ENCODE data around the gene SNX1. TPM values are rescaled to one million over a fixed set of nuclear protein-coding genes. Genes with fewer than 3 reads are reported as not detected.

The SNX1 gene
- total and polyA plus RNA-seq, 2 of the 8 experiments (the other 6 are each of a cell fraction or from before 2014, with no cell fraction given): 27.9 to 59.8 TPM

- 90% methylated on average over 8 of the region's 8 CpGs; no CpG with 5 or more reads in 1 of the 2 experiments for WGBS, 2 experiments (ENCODE audit: extremely low coverage in 1 of 2, insufficient coverage in 1 of 2, insufficient read length in 1 of 2, insufficient replicate concordance in 2 of 2, low coverage in 1 of 2, low lambda C conversion rate in 2 of 2, missing lambda C conversion rate in 1 of 2)
- ChIA-PET POLR2A (ENCODE audit: partially characterized antibody) (interaction anchor here (1.2 kb wide), 1 partner anchor 10 kb away, joined by 6 read pairs; no protein-coding TSS in a partner anchor), CTCF (ENCODE audit: partially characterized antibody) (interaction anchor here (0.5 to 5.8 kb wide), 18 partner anchors 10 to 607 kb away, joined by 3 to 62 read pairs (median 3); partner anchors contain the start of gene DAPK2)
Observed at GRCh38 chr15:64070965-64071851, 24.6 kb upstream of the SNX1 start.

More at GRCh38 chr15:64070965-64071851, 24.6 kb upstream of the SNX1 start:
- no peak overlapping the region for H4K91ac ChIP-seq (replicated peaks; ENCODE audit: insufficient read length, low read length)
- H2BK5ac ChIP-seq (ENCODE audit: low read depth, low read length): no peak overlapping the region
- peaks cover 2 to 23% (median 9%) of the 10 kb centered on the region in 4 experiments; a peak in 7 of 8 replicates for H3K36me3 ChIP-seq (ENCODE audit: control insufficient read depth in 2 of 4, insufficient read depth in 4 of 4, low read length in 3 of 4)
- H3K23me2 ChIP-seq (ENCODE audit: low read depth, low read length): peaks cover 1% of the 10 kb centered on the region; the same call in 1 of the 2 replicates
- H3K4me2 ChIP-seq (ENCODE audit: insufficient read depth in 1 of 2, low read depth in 2 of 2, low read length in 2 of 2): no peak overlapping the region
- H3K9me3 ChIP-seq (ENCODE audit: insufficient read depth in 2 of 2, low read depth in 1 of 2, low read length in 1 of 2): no peaks in the 10 kb centered on the region
- H3K27ac ChIP-seq (ENCODE audit: low read depth, low read length): no peak overlapping the region
- H3K4me3 ChIP-seq (ENCODE audit: extremely low read depth in 1 of 4, insufficient read depth in 2 of 4, low read depth in 3 of 4, low read length in 4 of 4): no peak overlapping the region
- H3K23ac ChIP-seq (ENCODE audit: insufficient read length): no peak overlapping the region
- no peak overlapping the region for H2BK120ac ChIP-seq (replicated peaks; ENCODE audit: low read depth, low read length)
- H3K56ac ChIP-seq (replicated peaks; ENCODE audit: insufficient read length, low read depth, low read length): no peak overlapping the region
- H2BK20ac ChIP-seq (ENCODE audit: low read length): no peak overlapping the region
- H3K18ac ChIP-seq (ENCODE audit: extremely low read depth, low read length): no peak overlapping the region
- H3K79me2 ChIP-seq (ENCODE audit: control insufficient read depth in 1 of 2, insufficient read depth in 2 of 2, low read length in 2 of 2): no peaks in the 10 kb centered on the region
- no peaks in the 10 kb centered on the region for H3K27me3 ChIP-seq (replicated peaks in 1 of 4; ENCODE audit: control insufficient read depth in 3 of 4, extremely low read depth in 1 of 4, insufficient read depth in 3 of 4, low read length in 3 of 4)
- no peak overlapping the region for H3K9ac ChIP-seq (replicated peaks in 1 of 4; ENCODE audit: extremely low read depth in 1 of 4, low read depth in 3 of 4, low read length in 3 of 4)
- no peaks in the 10 kb centered on the region for H4K20me1 ChIP-seq (replicated peaks in 1 of 2; ENCODE audit: control insufficient read depth in 1 of 2, insufficient read depth in 2 of 2, low read length in 2 of 2)
- no peak overlapping the region for H4K8ac ChIP-seq (ENCODE audit: extremely low read depth, insufficient read depth, low read length)
- no peak overlapping the region for H2AK5ac ChIP-seq (ENCODE audit: low read depth, low read length)
- FAIRE-seq (no peak), DNase-seq (ENCODE audit: low read depth in 1 of 2, low spot score in 2 of 2) (no peak)
- H3K14ac ChIP-seq (ENCODE audit: insufficient read length): no peak overlapping the region
- H3K79me1 ChIP-seq (ENCODE audit: low read depth, low read length): no peaks in the 10 kb centered on the region; the same call in 1 of the 2 replicates
- no peak overlapping the region for H2BK12ac ChIP-seq (ENCODE audit: low read depth, low read length)
- no peak overlapping the region for H3K4ac ChIP-seq (replicated peaks; ENCODE audit: insufficient read length, low read depth, low read length)
- TF ChIP-seq CHD1 (IDR thresholded peaks at IDR 0.05; ENCODE audit: low read depth, low read length): no peak
- no peak for TF ChIP-seq RBBP5 (IDR thresholded peaks at IDR 0.05; ENCODE audit: borderline replicate concordance, low read depth, low read length)
- TF ChIP-seq SP4 (IDR thresholded peaks at IDR 0.05; ENCODE audit: low read length): no peak
- TF ChIP-seq RNF2 (IDR thresholded peaks at IDR 0.05; ENCODE audit: borderline replicate concordance, low read depth, low read length, missing control alignments, poor library complexity, severe bottlenecking): no peak
- no peak for TF ChIP-seq CTBP2 (IDR thresholded peaks at IDR 0.05; ENCODE audit: borderline replicate concordance, insufficient read depth, insufficient read length, low read length)
- TF ChIP-seq, protein P1, sequence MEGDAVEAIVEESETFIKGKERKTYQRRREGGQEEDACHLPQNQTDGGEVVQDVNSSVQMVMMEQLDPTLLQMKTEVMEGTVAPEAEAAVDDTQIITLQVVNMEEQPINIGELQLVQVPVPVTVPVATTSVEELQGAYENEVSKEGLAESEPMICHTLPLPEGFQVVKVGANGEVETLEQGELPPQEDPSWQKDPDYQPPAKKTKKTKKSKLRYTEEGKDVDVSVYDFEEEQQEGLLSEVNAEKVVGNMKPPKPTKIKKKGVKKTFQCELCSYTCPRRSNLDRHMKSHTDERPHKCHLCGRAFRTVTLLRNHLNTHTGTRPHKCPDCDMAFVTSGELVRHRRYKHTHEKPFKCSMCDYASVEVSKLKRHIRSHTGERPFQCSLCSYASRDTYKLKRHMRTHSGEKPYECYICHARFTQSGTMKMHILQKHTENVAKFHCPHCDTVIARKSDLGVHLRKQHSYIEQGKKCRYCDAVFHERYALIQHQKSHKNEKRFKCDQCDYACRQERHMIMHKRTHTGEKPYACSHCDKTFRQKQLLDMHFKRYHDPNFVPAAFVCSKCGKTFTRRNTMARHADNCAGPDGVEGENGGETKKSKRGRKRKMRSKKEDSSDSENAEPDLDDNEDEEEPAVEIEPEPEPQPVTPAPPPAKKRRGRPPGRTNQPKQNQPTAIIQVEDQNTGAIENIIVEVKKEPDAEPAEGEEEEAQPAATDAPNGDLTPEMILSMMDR (IDR thresholded peaks at IDR 0.05; ENCODE audit: control extremely low read depth in 1 of 3, insufficient read depth in 1 of 3, low read depth in 1 of 3, low read length in 3 of 3): no peak
- H2AFZ ChIP-seq (ENCODE audit: low read length): no peak overlapping the region
- no peak overlapping the region for H4K5ac ChIP-seq (ENCODE audit: insufficient read length, low read depth, low read length)
- no peak overlapping the region for H2BK15ac ChIP-seq (ENCODE audit: low read length)
- H3K4me1 ChIP-seq (replicated peaks in 1 of 4; ENCODE audit: control insufficient read depth in 3 of 4, insufficient read depth in 4 of 4, low read length in 3 of 4): peaks cover 0 to 1% (median 0%) of the 10 kb centered on the region in 4 experiments; a peak in 2 of 7 replicates

Measured in H1 (cell line).